SK-N-SH (cell line): ENCODE results near the gene HHLA2. TPM values are rescaled to one million over a fixed set of nuclear protein-coding genes. Genes with fewer than 3 reads are reported as not detected.

Experiments
- CTCF ChIA-PET: fragments of 300-600, 350-600 bp; formaldehyde crosslinking; extraction: SDS; loops from one replicate; lab custom pipeline; 2021; lab: Yijun Ruan, JAX
- POLR2A ChIA-PET: fragments of 350-600 bp; sonication (Branson Sonifier 250); formaldehyde crosslinking; extraction: SDS; loops from one replicate; lab custom pipeline; 2020; ENCODE audit warnings: antibody characterized with exemption, inconsistent platforms; lab: Yijun Ruan, JAX
- DNase-seq: peaks from one replicate; pipeline ENCODE4 v3.0.0; 2012
- H2AFZ ChIP-seq: fragments of 200-600 bp; sonication (generic); 2 replicates; pipeline ENCODE4 v1.8.1; 2016; ENCODE audit warnings: antibody characterized with exemption, mild to moderate bottlenecking, low read depth
- H3F3A ChIP-seq: fragments of 200-600 bp; sonication (generic); replicated peaks from 2 replicates; pipeline ENCODE3; 2016; ENCODE audit warnings: antibody characterized with exemption, mild to moderate bottlenecking; ENCODE audit not compliant: insufficient read depth
- H3K27ac ChIP-seq, 2 experiments: fragments of 200-500 bp in 1 of 2; fragments of 200-600 bp in 1 of 2; sonication (Bioruptor generic) in 1 of 2; sonication (generic), shearing (Covaris generic) in 1 of 2; 2 replicates each; pipeline versions ENCODE4 v1.5.1 to v1.6.1; 2014 to 2016; ENCODE audit warnings: low read depth in 2 of 2, inconsistent platforms in 1 of 2, low read length in 1 of 2, mild to moderate bottlenecking in 1 of 2, mixed read lengths in 1 of 2
- H3K27me3 ChIP-seq: fragments of 200-600 bp; sonication (generic), shearing (Covaris generic); 2 replicates; pipeline ENCODE4 v1.6.1; 2016; ENCODE audit warnings: mixed run types; ENCODE audit not compliant: insufficient read depth
- H3K36me3 ChIP-seq, 2 experiments: fragments of 200-500 bp in 1 of 2; fragments of 200-600 bp in 1 of 2; sonication (Bioruptor generic) in 1 of 2; sonication (generic) in 1 of 2; replicated peaks in 1 of 2; 2 replicates each; pipeline versions ENCODE3 to v1.5.1; 2014 to 2016; ENCODE audit warnings: low read length in 1 of 2, mild to moderate bottlenecking in 1 of 2; ENCODE audit not compliant: insufficient read depth in 2 of 2, control insufficient read depth in 1 of 2
- H3K4me1 ChIP-seq, 2 experiments: fragments of 200-500 bp in 1 of 2; fragments of 200-600 bp in 1 of 2; sonication (Bioruptor generic) in 1 of 2; sonication (generic), shearing (Covaris generic) in 1 of 2; 2 replicates each; pipeline versions ENCODE4 v1.5.1 to v1.6.1; 2014 to 2016; ENCODE audit warnings: low read depth in 1 of 2, low read length in 1 of 2, mixed run types in 1 of 2; ENCODE audit not compliant: insufficient read depth in 2 of 2, control insufficient read depth in 1 of 2
- H3K4me2 ChIP-seq: fragments of 200-600 bp; sonication (generic), shearing (Covaris generic); 2 replicates; pipeline ENCODE4 v1.6.1; 2017; ENCODE audit warnings: mixed run types
- H3K4me3 ChIP-seq, 2 experiments: fragments of 200-500 bp in 1 of 2; fragments of 200-600 bp in 1 of 2; sonication (Bioruptor generic) in 1 of 2; sonication (generic), shearing (Covaris generic) in 1 of 2; 2 replicates each; pipeline versions ENCODE4 v1.5.1 to v1.8.1; 2014 to 2016; ENCODE audit warnings: low read depth in 2 of 2, inconsistent platforms in 1 of 2, low read length in 1 of 2, mild to moderate bottlenecking in 1 of 2, mixed read lengths in 1 of 2, moderate library complexity in 1 of 2
- H3K79me2 ChIP-seq: fragments of 200-600 bp; sonication (generic); 2 replicates; pipeline ENCODE4 v1.8.1; 2017; ENCODE audit warnings: mild to moderate bottlenecking; ENCODE audit not compliant: insufficient read depth
- H3K9ac ChIP-seq: fragments of 200-600 bp; sonication (generic); 2 replicates; pipeline ENCODE4 v1.6.1; 2017; ENCODE audit warnings: mixed run types
- H3K9me2 ChIP-seq: fragments of 200-600 bp; sonication (generic); 2 replicates; pipeline ENCODE4 v1.6.1; 2017; ENCODE audit warnings: mixed run types
- H3K9me3 ChIP-seq: fragments of 200-600 bp; sonication (generic); 2 replicates; pipeline ENCODE4 v1.6.1; 2017; ENCODE audit warnings: mixed run types, mild to moderate bottlenecking, moderate library complexity
- H4K20me1 ChIP-seq: fragments of 200-600 bp; sonication (generic); 2 replicates; pipeline ENCODE4 v1.6.1; 2017; ENCODE audit warnings: mild to moderate bottlenecking, mixed run types; ENCODE audit not compliant: insufficient read depth
- ELF1 ChIP-seq: IDR thresholded peaks from 2 replicates; pipeline ENCODE4 v1.4.0; 2012
- EP300 ChIP-seq, 2 experiments: IDR thresholded peaks; 2 replicates each; pipeline versions ENCODE4 v1.4.0 to v1.6.1; 2012; ENCODE audit warnings: borderline replicate concordance in 1 of 2, low read depth in 1 of 2, low read length in 1 of 2
- EZH2phosphoT487 ChIP-seq: fragments of 200-600 bp; sonication (generic); IDR thresholded peaks from 2 replicates; pipeline ENCODE4 v1.6.1; 2017; ENCODE audit warnings: low read depth, mixed run types, mild to moderate bottlenecking, antibody characterized with exemption, moderate library complexity, borderline replicate concordance
- GABPA ChIP-seq: IDR thresholded peaks from 2 replicates; pipeline ENCODE4 v1.4.0; 2012; ENCODE audit warnings: low read depth, mild to moderate bottlenecking
- IRF3 ChIP-seq: fragments of 150-350 bp; IDR thresholded peaks from 2 replicates; pipeline ENCODE4 v1.6.1; 2016; ENCODE audit warnings: mild to moderate bottlenecking, low read depth, low read length
- JUND ChIP-seq: IDR thresholded peaks from 2 replicates; pipeline ENCODE4 v1.4.0; 2012
- MEF2A ChIP-seq: IDR thresholded peaks from 2 replicates; pipeline ENCODE4 v1.4.0; 2012; ENCODE audit warnings: low read depth, borderline replicate concordance
- MXI1 ChIP-seq: IDR thresholded peaks from 2 replicates; pipeline ENCODE4 v1.6.1; 2012; ENCODE audit warnings: mild to moderate bottlenecking, low read depth, low read length, improper control_type of control experiment
- NFIC ChIP-seq: IDR thresholded peaks from 2 replicates; pipeline ENCODE4 v1.4.0; 2012; ENCODE audit warnings: borderline replicate concordance
- NRF1 ChIP-seq: IDR thresholded peaks from 2 replicates; pipeline ENCODE4 v1.6.1; 2012; ENCODE audit warnings: low read depth, mild to moderate bottlenecking, low read length
- POLR2AphosphoS5 ChIP-seq: IDR thresholded peaks from 2 replicates; pipeline ENCODE4 v1.6.1; 2012; ENCODE audit warnings: low read depth, low read length
- RAD21 ChIP-seq: IDR thresholded peaks from 2 replicates; pipeline ENCODE4 v1.6.1; 2012; ENCODE audit warnings: mild to moderate bottlenecking, low read length
- REST ChIP-seq: IDR thresholded peaks from 2 replicates; pipeline ENCODE4 v1.6.1; 2012; ENCODE audit warnings: mild to moderate bottlenecking, low read depth, low read length, moderate library complexity
- RXRA ChIP-seq: IDR thresholded peaks from 2 replicates; pipeline ENCODE4 v1.4.0; 2012; ENCODE audit warnings: low read depth, mild to moderate bottlenecking, borderline replicate concordance
- SIN3A ChIP-seq: IDR thresholded peaks from 2 replicates; pipeline ENCODE4 v1.6.1; 2012; ENCODE audit warnings: low read depth, mild to moderate bottlenecking, low read length, moderate library complexity, borderline replicate concordance
- SMC3 ChIP-seq: IDR thresholded peaks from 2 replicates; pipeline ENCODE4 v1.6.1; 2012; ENCODE audit warnings: low read depth, low read length, improper control_type of control experiment
- TCF12 ChIP-seq: IDR thresholded peaks from 2 replicates; pipeline ENCODE4 v1.4.0; 2012
- TEAD4 ChIP-seq: IDR thresholded peaks from 2 replicates; pipeline ENCODE4 v1.4.0; 2012; ENCODE audit warnings: mild to moderate bottlenecking, borderline replicate concordance; ENCODE audit not compliant: insufficient read depth
- WGBS: methylation state at CpG from one replicate; pipeline ENCODE4 v1.1.6; 2017; ENCODE audit warnings: low lambda C conversion rate; 5-methylcytosine and 5-hydroxymethylcytosine counted together
- polyA plus RNA-seq, 3 experiments: library from polyadenylated mRNA; depleted of rRNA; stranded (reverse); fragments of >200 nt; gene quantifications; 2 replicates each; pipeline ENCODE4 v1.2.3, GENCODE V29; 2012
- TF ChIP-seq, protein P1 (sequence below): fragments of 200-600 bp; sonication (generic); IDR thresholded peaks from 2 replicates; pipeline ENCODE4 v1.6.1; 2017; ENCODE audit warnings: antibody characterized with exemption, mild to moderate bottlenecking, moderate library complexity
- TF ChIP-seq, protein P2 (sequence below): IDR thresholded peaks from 2 replicates; pipeline ENCODE4; 2012

The HHLA2 gene
- polyA plus RNA-seq, 1 of the 3 experiments (the other 2 are of a cell fraction): not detected

GRCh38 chr3:108333961-108334360 lies 37.6 kb downstream of the HHLA2 start:
- Histone ChIP-seq H3K27me3 (no peaks in the 10 kb centered on the region), H3K27ac (no peak overlapping the region), H3F3A (no peaks in the 10 kb centered on the region), H3K9me2 (no peaks in the 10 kb centered on the region), H3K4me3 (no peak overlapping the region), H3K4me2 (no peak overlapping the region), H3K9me3 (no peaks in the 10 kb centered on the region), H3K4me1 (no peaks in the 10 kb centered on the region), H4K20me1 (no peaks in the 10 kb centered on the region), H3K9ac (no peak overlapping the region), H3K36me3 (no peaks in the 10 kb centered on the region), H3K79me2 (no peaks in the 10 kb centered on the region), H2AFZ (no peak overlapping the region)
- 77% methylated on average over 1 of the region's 1 CpG for WGBS
- POLR2A ChIA-PET: no interaction called here
- no peak for DNase-seq
- TF ChIP-seq, protein P1, sequence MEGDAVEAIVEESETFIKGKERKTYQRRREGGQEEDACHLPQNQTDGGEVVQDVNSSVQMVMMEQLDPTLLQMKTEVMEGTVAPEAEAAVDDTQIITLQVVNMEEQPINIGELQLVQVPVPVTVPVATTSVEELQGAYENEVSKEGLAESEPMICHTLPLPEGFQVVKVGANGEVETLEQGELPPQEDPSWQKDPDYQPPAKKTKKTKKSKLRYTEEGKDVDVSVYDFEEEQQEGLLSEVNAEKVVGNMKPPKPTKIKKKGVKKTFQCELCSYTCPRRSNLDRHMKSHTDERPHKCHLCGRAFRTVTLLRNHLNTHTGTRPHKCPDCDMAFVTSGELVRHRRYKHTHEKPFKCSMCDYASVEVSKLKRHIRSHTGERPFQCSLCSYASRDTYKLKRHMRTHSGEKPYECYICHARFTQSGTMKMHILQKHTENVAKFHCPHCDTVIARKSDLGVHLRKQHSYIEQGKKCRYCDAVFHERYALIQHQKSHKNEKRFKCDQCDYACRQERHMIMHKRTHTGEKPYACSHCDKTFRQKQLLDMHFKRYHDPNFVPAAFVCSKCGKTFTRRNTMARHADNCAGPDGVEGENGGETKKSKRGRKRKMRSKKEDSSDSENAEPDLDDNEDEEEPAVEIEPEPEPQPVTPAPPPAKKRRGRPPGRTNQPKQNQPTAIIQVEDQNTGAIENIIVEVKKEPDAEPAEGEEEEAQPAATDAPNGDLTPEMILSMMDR: no peak
- TF ChIP-seq RAD21 (no peak), MEF2A (no peak), IRF3 (no peak), EZH2phosphoT487 (no peak), NRF1 (no peak), GABPA (no peak), POLR2AphosphoS5 (no peak), MXI1 (no peak), SIN3A (no peak), JUND (no peak), EP300 (IDR thresholded peaks at IDR 0.05; ENCODE audit: borderline replicate concordance in 1 of 2, low read depth in 1 of 2, low read length in 1 of 2) (no peak), RXRA (no peak), TEAD4 (no peak), ELF1 (no peak), NFIC (no peak), TCF12 (no peak), SMC3 (no peak)
- CTCF ChIA-PET: no interaction called here

DNA sequence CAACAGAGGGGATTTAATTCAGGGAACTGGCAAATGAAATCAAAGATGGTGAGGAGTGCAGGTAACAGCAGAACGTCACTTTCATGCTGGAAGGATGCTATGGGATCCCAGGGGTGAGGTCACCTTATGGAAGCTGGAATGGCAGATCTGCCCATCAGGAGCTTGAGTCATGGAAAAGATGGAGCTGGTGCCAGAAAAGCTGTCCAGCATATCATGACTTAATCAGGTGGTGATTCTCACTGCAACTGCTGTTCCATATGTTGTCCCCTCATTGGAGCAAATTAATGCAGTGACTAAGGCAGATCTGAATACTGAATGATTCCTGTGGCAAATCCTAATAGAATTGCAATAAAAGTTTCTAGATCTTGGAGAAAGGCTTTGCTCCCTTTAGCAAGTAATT lies 38.4 kb downstream of the HHLA2 start:
- no peaks in the 10 kb centered on the region for H3K27me3 ChIP-seq
- no peak overlapping the region for H3K27ac ChIP-seq
- DNase-seq: no peak
- H3F3A ChIP-seq: no peaks in the 10 kb centered on the region
- ChIA-PET POLR2A (no interaction called here), CTCF (interaction anchor here (2.0 kb wide), 1 partner anchor 47 kb away, joined by 4 read pairs; no protein-coding TSS in a partner anchor)
- no peaks in the 10 kb centered on the region for H3K36me3 ChIP-seq
- H3K4me3 ChIP-seq: no peak overlapping the region
- no peaks in the 10 kb centered on the region for H3K9me2 ChIP-seq
- TF ChIP-seq, protein P1: no peak
- peak; percentile 75 for TF ChIP-seq REST
- TF ChIP-seq, protein P2, sequence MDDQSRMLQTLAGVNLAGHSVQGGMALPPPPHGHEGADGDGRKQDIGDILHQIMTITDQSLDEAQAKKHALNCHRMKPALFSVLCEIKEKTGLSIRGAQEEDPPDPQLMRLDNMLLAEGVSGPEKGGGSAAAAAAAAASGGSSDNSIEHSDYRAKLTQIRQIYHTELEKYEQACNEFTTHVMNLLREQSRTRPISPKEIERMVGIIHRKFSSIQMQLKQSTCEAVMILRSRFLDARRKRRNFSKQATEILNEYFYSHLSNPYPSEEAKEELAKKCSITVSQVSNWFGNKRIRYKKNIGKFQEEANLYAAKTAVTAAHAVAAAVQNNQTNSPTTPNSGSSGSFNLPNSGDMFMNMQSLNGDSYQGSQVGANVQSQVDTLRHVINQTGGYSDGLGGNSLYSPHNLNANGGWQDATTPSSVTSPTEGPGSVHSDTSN: 0 out of 2 replicates have a peak, but pooled peaks have one; percentile 15
- no peaks in the 10 kb centered on the region for H3K9me3 ChIP-seq
- H4K20me1 ChIP-seq: no peaks in the 10 kb centered on the region
- H3K4me1 ChIP-seq: no peaks in the 10 kb centered on the region
- H2AFZ ChIP-seq: no peak overlapping the region
- WGBS: 56% methylated on average over 1 of the region's 1 CpG
- no peaks in the 10 kb centered on the region for H3K79me2 ChIP-seq
- H3K9ac ChIP-seq: no peak overlapping the region
- H3K4me2 ChIP-seq: no peak overlapping the region
